HepG2 (cell line): ENCODE data around the gene ITK. TPM values are rescaled to one million over a fixed set of nuclear protein-coding genes. Genes with fewer than 3 reads are reported as not detected.

ENCODE experiments used
- ATAC-seq: fragments of 200-7000 bp; cut with Tn5 transposase; 3 replicates; pipeline ENCODE4 v1.9.1; 2020; ENCODE audit warnings: mild to moderate bottlenecking, moderate library complexity
- BruUV-seq: library from RNA; stranded (reverse); fragments of 400-500 nt; replicated peaks from 2 replicates; lab custom pipeline; 2021; lab: Mats Ljungman, UMichigan
- CTCF ChIA-PET: fragments of 300-600 bp; formaldehyde crosslinking; extraction: SDS; loops from one replicate; lab custom pipeline; 2021; ENCODE audit warnings: low total read pairs, inconsistent platforms, low intra/inter-chr PET ratio; lab: Yijun Ruan, JAX
- POLR2A ChIA-PET: fragments of 350-600 bp; sonication (Branson Sonifier 250); formaldehyde crosslinking; loops from one replicate; lab custom pipeline; 2020; ENCODE audit warnings: antibody characterized with exemption, inconsistent platforms; lab: Yijun Ruan, JAX
- DNase-seq: peaks from one replicate; pipeline ENCODE4 v3.0.0-alpha.2; 2015; ENCODE audit warnings: low spot score
- FAIRE-seq: peaks from 3 replicates; lab custom pipeline; 2011; peaks lifted over from hg19 to GRCh38; lab: Jason Lieb, UNC
- H2AFZ ChIP-seq: one replicate; pipeline ENCODE4 v1.6.1; 2011; ENCODE audit warnings: low read length, inconsistent platforms
- H3K27ac ChIP-seq: fragments of 300-600 bp; 3 replicates; pipeline ENCODE4 v1.8.0; 2011; ENCODE audit warnings: mixed run types, mild to moderate bottlenecking, mixed read lengths, low read length, inconsistent platforms; ENCODE audit not compliant: insufficient read depth; ENCODE audit errors: extremely low read length
- H3K27me3 ChIP-seq, 2 experiments: fragments of 200-600 bp in 1 of 2; 2 replicates in 1 of 2; 3 replicates in 1 of 2; pipeline versions ENCODE4 v1.6.0 to v1.8.0; 2011; ENCODE audit warnings: low read length in 2 of 2, mild to moderate bottlenecking in 2 of 2, moderate library complexity in 2 of 2, inconsistent platforms in 1 of 2; ENCODE audit not compliant: insufficient read depth in 2 of 2, control insufficient read depth in 1 of 2
- H3K36me3 ChIP-seq, 2 experiments: fragments of 200-600 bp in 1 of 2; replicated peaks in 1 of 2; 2 replicates in 1 of 2; 3 replicates in 1 of 2; pipeline versions ENCODE4 v1.5.1 to v1.8.0; 2011; ENCODE audit warnings: low read length in 2 of 2, inconsistent platforms in 1 of 2; ENCODE audit not compliant: insufficient read depth in 2 of 2, control insufficient read depth in 1 of 2
- H3K4me1 ChIP-seq: 2 replicates; pipeline ENCODE4 v1.5.1; 2012; ENCODE audit warnings: low read length, inconsistent platforms; ENCODE audit not compliant: insufficient read depth
- H3K4me2 ChIP-seq: 2 replicates; pipeline ENCODE4 v1.6.0; 2011; ENCODE audit warnings: low read depth, low read length, inconsistent platforms
- H3K4me3 ChIP-seq, 3 experiments: fragments of 200-600 bp in 1 of 3; sonication (generic), shearing (Covaris generic) in 1 of 3; replicated peaks in 1 of 3; 2 replicates each; pipeline ENCODE4 v1.5.1; 2011 to 2016; ENCODE audit warnings: low read length in 3 of 3, inconsistent platforms in 2 of 3, low read depth in 2 of 3, mild to moderate bottlenecking in 2 of 3, control low read depth in 1 of 3, mixed read lengths in 1 of 3; ENCODE audit not compliant: insufficient read depth in 1 of 3
- H3K79me2 ChIP-seq: one replicate; pipeline ENCODE4 v1.6.1; 2011; ENCODE audit warnings: low read length, inconsistent platforms; ENCODE audit not compliant: insufficient read depth
- H3K9ac ChIP-seq: 2 replicates; pipeline ENCODE4 v1.6.0; 2011; ENCODE audit warnings: mild to moderate bottlenecking, low read depth, low read length, inconsistent platforms; ENCODE audit not compliant: insufficient read depth
- H3K9me3 ChIP-seq: 2 replicates; pipeline ENCODE4 v1.5.1; 2012; ENCODE audit warnings: mild to moderate bottlenecking, low read length
- H4K20me1 ChIP-seq: 2 replicates; pipeline ENCODE4 v1.6.0; 2011; ENCODE audit warnings: inconsistent platforms, mild to moderate bottlenecking, low read length, moderate library complexity; ENCODE audit not compliant: insufficient read depth
- CTCF ChIP-seq: sonication (generic); formaldehyde crosslinking; IDR thresholded peaks from 2 replicates; pipeline ENCODE4 v1.5.0; 2020; ENCODE audit warnings: mild to moderate bottlenecking, missing genetic modification reagents, moderate library complexity
- FOXA1 ChIP-seq, 2 experiments: fragments of 450-650 bp in 1 of 2; sonication (generic) in 1 of 2; formaldehyde crosslinking in 1 of 2; IDR thresholded peaks; 2 replicates each; pipeline versions ENCODE4 v1.4.0 to v1.6.1; 2016 to 2020; ENCODE audit warnings: missing genetic modification reagents in 1 of 2
- LBX2 ChIP-seq: sonication (generic); formaldehyde crosslinking; IDR thresholded peaks from 2 replicates; pipeline ENCODE4 v1.5.0; 2020; ENCODE audit warnings: missing genetic modification reagents, mild to moderate bottlenecking, borderline replicate concordance
- LRRFIP1 ChIP-seq: sonication (generic); formaldehyde crosslinking; conservative IDR thresholded peaks from 2 replicates; pipeline ENCODE4 v1.4.0; 2020; ENCODE audit warnings: missing genetic modification reagents
- POLR2AphosphoS2 ChIP-seq: IDR thresholded peaks from 2 replicates; pipeline ENCODE4 v1.6.1; 2011; ENCODE audit warnings: low read depth, low read length, improper control_type of control experiment
- STAG1 ChIP-seq: sonication (generic); formaldehyde crosslinking; IDR thresholded peaks from 2 replicates; pipeline ENCODE4 v1.4.0; 2020; ENCODE audit warnings: missing genetic modification reagents
- ZNF205 ChIP-seq: IDR thresholded peaks from 2 replicates; pipeline ENCODE4 v1.6.1; 2018; ENCODE audit warnings: missing biosample characterization, missing genetic modification reagents
- ZNF775 ChIP-seq: sonication (generic); formaldehyde crosslinking; IDR thresholded peaks from 2 replicates; pipeline ENCODE4 v1.4.0; 2020; ENCODE audit warnings: missing genetic modification reagents, mild to moderate bottlenecking, moderate library complexity, borderline replicate concordance
- ZXDC ChIP-seq: sonication (generic); formaldehyde crosslinking; IDR thresholded peaks from 2 replicates; pipeline ENCODE4 v1.5.0; 2020; ENCODE audit warnings: mild to moderate bottlenecking, missing genetic modification reagents
- WGBS: methylation state at CpG from one replicate; pipeline ENCODE4 v1.1.6; 2017; ENCODE audit warnings: low lambda C conversion rate; 5-methylcytosine and 5-hydroxymethylcytosine counted together
- in situ Hi-C: cut with HindIII; loops from 2 replicates; pipeline ENCODE4 v1.10.0; 2017; ENCODE audit warnings: low pct_unique_long_range_greater_than_20kb; ENCODE audit not compliant: extremely low pct_ligation_motif_present
- intact Hi-C: fragments of 100-400 bp; cut with micrococcal nuclease; formaldehyde crosslinking; loops from one replicate; pipeline ENCODE4 v1.10.0; 2022; ENCODE audit not compliant: unreplicated experiment
- polyA plus RNA-seq, 8 experiments: library from polyadenylated mRNA; depleted of rRNA in 3 of 8; stranded (reverse) in 7 of 8; unstranded in 1 of 8; fragments of >200 nt; fragmentation: Illumina TruSeq in 4 of 8; extraction: Trizol in 4 of 8; gene quantifications; 2 replicates each; pipeline versions ENCODE4 v1.2.1 to v1.2.3, GENCODE V29; 2011 to 2016; ENCODE audit warnings: low read depth in 4 of 8, missing spikeins in 1 of 8, mixed read lengths in 1 of 8; ENCODE audit not compliant: insufficient read depth in 1 of 8
- total RNA-seq, 5 experiments: library from RNA; depleted of rRNA; stranded (reverse); fragments of >200 nt; fragmentation: Illumina TruSeq; extraction: Trizol; gene quantifications; 2 replicates each; pipeline ENCODE4 v1.2.3, GENCODE V29; 2016; ENCODE audit warnings: low read depth in 1 of 5

Gene ITK
- total and polyA plus RNA-seq, 2 of the 13 experiments (the other 11 are each of a cell fraction or from before 2014, with no cell fraction given) = 0.01 TPM; not detected in 1

GRCh38 chr5:157294407-157295091, 113.9 kb downstream of the ITK start:
- H3K9ac ChIP-seq = no peak overlapping the region
- no peaks in the 10 kb centered on the region for H3K27me3 ChIP-seq
- no peak for FAIRE-seq
- no peaks in the 10 kb centered on the region for H4K20me1 ChIP-seq
- in situ Hi-C loops = no loop called here
- no peaks in the 10 kb centered on the region for H3K79me2 ChIP-seq
- no peak overlapping the region for H3K4me3 ChIP-seq
- H3K4me1 ChIP-seq = peaks cover 38% of the 10 kb centered on the region
- TF ChIP-seq CTCF (CRISPR knock-in tag) (peak; percentile 41), LBX2 (CRISPR knock-in tag) (no peak), STAG1 (CRISPR knock-in tag) (0 out of 2 replicates have a peak, but pooled peaks have one; percentile 22)
- no peak for ATAC-seq
- ChIA-PET CTCF (no interaction called here), POLR2A (no interaction called here)
- H2AFZ ChIP-seq = no peak overlapping the region
- DNase-seq = no peak
- intact Hi-C loops = no loop called here
- BruUV-seq = no TSS peak
- H3K4me2 ChIP-seq = no peak overlapping the region
- peaks cover 0 to 10% of the 10 kb centered on the region in 2 experiments; a peak in 2 of 5 replicates for H3K36me3 ChIP-seq
- no peaks in the 10 kb centered on the region for H3K9me3 ChIP-seq
- WGBS = 91% methylated on average over 7 of the region's 7 CpGs
- H3K27ac ChIP-seq = no peak overlapping the region

- POLR2A ChIA-PET = no interaction called here
- no TSS peak for BruUV-seq
- no peaks in the 10 kb centered on the region for H3K27me3 ChIP-seq
- no peaks in the 10 kb centered on the region for H4K20me1 ChIP-seq
- CTCF ChIA-PET = no interaction called here
- H3K4me1 ChIP-seq = peaks cover 31% of the 10 kb centered on the region
- FAIRE-seq (no peak), DNase-seq (no peak), ATAC-seq (no peak)
- intact Hi-C loops = no loop called here
- WGBS = 100% methylated on average over 1 of the region's 1 CpG
- no peak overlapping the region for H3K4me3 ChIP-seq
- H3K36me3 ChIP-seq = peaks cover 0 to 10% of the 10 kb centered on the region in 2 experiments; a peak in 2 of 5 replicates
- no peaks in the 10 kb centered on the region for H3K79me2 ChIP-seq
- no peak overlapping the region for H3K27ac ChIP-seq
- no peak overlapping the region for H2AFZ ChIP-seq
- H3K4me2 ChIP-seq = no peak overlapping the region
- in situ Hi-C loops = no loop called here
- H3K9ac ChIP-seq = no peak overlapping the region
- H3K9me3 ChIP-seq = no peaks in the 10 kb centered on the region
- TF ChIP-seq ZNF205 (CRISPR knock-in tag) (no peak), ZNF775 (no peak), ZXDC (no peak), POLR2AphosphoS2 (no peak), LRRFIP1 (CRISPR knock-in tag) (no peak), FOXA1 (IDR thresholded peaks at IDR 0.05) (no peak), FOXA1 (CRISPR knock-in tag; IDR thresholded peaks at IDR 0.05) (no peak)
These were observed 114.6 kb downstream of the ITK start for GRCh38 chr5:157295247-157295646.
